Measurements from ENCODE around the gene HCAR1.
"Not testable (repeated sequence)": the region's sequence is repeated elsewhere in the genome, so short reads cannot be mapped to it uniquely, and the experiment has no call there.

- not testable (repeated sequence) for TF ChIP-seq CTCF (IDR thresholded peaks at IDR 0.05); POLR2AphosphoS5 (IDR thresholded peaks at IDR 0.05; ENCODE audit: low read depth, low read length)
Measured at GRCh38 chr12:122701481-122701880, 29.2 kb downstream of the HCAR1 start.
